Left cardiac atrium (tissue), 4 donors: ENCODE measurements around the gene TYW5. TPM values are rescaled to one million over a fixed set of nuclear protein-coding genes. Genes with fewer than 3 reads are reported as not detected.

Experiments used
- ATAC-seq, 2 donors: fragments of 200-7000 bp; cut with Tn5 transposase; one replicate each; pipeline ENCODE4 v1.9.1; 2020; ENCODE audit warnings: mild to moderate bottlenecking in 2 of 2, moderate library complexity in 2 of 2
- DNase-seq: peaks from one replicate; pipeline ENCODE4 v3.0.0-alpha.2; 2020
- intact Hi-C, 2 donors: fragments of 100-400 bp; cut with DNase I; formaldehyde crosslinking; loops; one replicate each; pipeline versions ENCODE4 v1.14.1 to v1.15.1; 2022 to 2023
- total RNA-seq, 2 donors: library from RNA; stranded (reverse); fragmentation: NEBNext Ultra II Directional; extraction: Animal tissue kit (Norgen Biotek cat#: 25700); gene quantifications; one replicate each; pipeline ENCODE4 v1.2.1, GENCODE V29; 2021
- donor health status: DM: no; HTN: yes; CAD: no.
- donor health status: DM: no; HTN: yes; CAD: no; lungs with severe emphysema.
- donor health status: DM: yes; HTN: yes; CAD: no.
- donor health status: Dilated cardiomyopathy.

The TYW5 gene
- total RNA-seq, 2 donors from 2014 or later, result 3.4 to 3.9 TPM

DNA sequence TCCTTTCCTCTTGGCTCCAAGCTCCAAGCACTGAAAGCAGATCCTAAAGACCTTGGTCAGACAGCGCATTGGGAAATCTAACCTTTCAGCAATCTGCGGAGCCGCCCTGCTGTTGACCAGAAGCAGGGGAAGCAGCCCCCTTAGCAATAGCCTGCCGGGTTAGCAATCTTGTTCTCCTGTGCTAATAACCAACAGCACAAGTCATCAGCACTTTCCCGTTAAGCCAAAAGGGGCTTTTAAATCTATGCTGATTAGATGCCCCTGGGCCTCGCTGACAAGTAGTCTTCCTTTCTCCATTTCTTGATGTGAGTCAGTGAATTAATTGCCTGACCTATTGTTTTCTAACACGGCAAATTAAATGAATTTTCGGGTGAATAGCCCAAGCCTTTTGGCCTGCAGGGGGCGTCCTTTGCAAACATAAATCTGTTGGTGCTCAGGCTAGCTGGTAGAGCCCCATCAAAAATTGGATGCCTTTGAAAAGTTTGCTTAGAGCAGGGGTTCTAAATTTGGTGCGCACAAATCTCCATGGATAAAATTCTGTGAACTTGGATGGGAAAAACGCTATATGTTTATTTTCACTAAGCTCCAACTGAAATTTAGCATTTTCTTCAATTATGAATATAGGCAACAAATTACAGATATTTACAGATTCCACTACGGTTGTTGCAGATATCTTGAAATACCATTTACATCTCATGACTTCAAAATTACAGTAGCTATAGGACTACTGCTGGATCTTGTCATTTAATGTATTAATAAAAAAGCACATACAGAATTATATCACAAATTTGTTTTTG, 24.7 kb upstream of the TYW5 start:
- intact Hi-C loops, result loop anchor here in 1 of 2 donors (2.0 to 5.0 kb wide), 2 partner anchors 503 to 722 kb away; no protein-coding TSS in a partner anchor
- DNase-seq (peak; percentile 88), ATAC-seq (peak; percentile 81 to 83)

DNA sequence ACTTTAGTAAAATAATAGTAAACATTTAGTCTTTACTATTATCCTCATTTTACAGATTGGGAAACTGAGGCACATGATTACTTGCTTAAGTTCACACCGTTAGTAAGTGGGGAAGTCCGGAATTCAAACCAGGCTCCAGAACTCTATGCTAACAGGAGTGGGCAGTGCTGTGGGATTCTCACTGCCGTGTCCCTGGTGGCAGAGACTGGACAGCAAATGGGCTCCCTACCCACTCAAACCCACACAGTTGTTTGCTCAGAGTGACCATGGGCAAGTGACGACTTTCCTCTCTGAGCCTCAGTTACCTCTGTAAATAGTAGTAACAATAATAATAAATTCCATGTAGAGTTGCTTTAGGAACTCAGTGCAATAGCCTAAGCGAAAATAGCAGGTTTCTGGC, 24.1 kb upstream of the TYW5 start:
- no peak for ATAC-seq
- intact Hi-C loops, result loop anchor here in 1 of 2 donors (5.0 kb wide), 1 partner anchor 723 kb away; no protein-coding TSS in a partner anchor
- DNase-seq, result no peak

DNA sequence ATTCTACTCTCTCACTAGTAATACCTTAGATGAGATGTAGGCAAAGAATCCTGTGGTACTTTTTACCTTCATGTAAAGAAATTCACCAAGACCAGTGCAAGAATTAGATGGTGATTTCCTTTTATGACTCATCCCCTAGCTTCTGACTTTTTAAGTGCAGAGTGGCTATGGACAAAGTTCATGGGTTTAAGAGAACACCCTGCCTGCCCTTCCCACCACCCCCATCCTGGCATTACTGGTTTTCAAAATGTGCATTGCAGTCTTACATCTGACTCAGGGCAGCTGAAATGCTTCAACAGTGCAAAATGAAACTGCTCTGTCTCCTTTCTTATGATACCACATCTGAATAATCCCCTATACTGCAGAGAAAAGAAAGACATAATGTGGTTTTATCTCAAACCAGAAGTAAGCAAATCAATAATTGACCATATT, 22.7 kb upstream of the TYW5 start:
- ATAC-seq (no peak), DNase-seq (no peak)
- intact Hi-C loops, result loop anchor here in 1 of 2 donors (5.0 kb wide), 1 partner anchor 724 kb away; no protein-coding TSS in a partner anchor

DNA sequence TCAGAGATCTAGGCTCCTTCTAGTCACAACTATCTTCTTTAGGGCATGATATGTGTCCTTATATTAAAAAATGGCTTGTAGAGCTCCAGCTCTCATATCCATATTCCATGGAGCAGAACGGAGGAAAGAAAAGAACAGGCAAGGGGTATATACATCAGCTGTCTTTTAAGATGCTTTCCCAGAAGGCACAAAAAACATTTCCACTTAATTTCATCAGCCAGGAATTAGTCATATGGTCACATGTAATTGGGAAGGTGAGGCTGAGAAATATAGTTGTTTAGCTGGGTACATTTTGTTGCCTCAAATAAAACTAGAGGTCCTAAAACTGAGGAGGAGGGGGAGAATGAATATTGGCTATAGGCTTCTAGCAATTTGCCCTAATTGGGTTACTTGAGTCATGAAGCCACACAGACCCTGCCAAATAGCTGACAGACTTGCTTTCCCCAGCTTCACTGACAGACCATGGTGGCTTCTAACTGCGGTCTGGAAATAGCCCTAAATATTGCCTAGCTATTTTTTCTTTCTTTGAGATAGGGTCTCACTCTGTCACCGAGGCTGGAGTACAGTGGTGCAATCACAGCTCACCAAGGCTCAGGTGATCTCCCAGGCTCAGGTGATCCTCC, 20.1 kb upstream of the TYW5 start:
- intact Hi-C loops, result loop anchor here in 1 of 2 donors (5.0 kb wide), 1 partner anchor 727 kb away; no protein-coding TSS in a partner anchor
- no peak for ATAC-seq
- no peak for DNase-seq

DNA sequence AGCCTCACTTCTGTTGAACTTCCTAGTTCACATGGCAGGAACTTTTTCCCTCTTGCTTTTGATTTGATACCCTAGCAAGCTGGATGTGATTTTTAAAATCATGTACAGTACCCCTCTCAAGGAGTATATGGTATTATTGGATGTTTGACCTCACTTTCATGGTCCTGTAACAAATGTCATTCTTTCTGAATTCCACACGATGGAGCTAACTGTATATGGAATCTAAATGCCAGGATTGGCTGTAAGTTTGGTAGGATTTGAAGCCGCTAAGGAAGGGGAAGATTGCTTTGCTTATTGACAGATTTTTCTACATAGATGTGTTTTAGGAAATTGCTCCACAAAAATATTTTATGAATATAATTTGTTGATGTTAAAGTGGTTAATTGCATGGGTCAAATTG, 18.4 kb upstream of the TYW5 start:
- ATAC-seq, result peak in 1 of 2 donors; percentile 52
- no peak for DNase-seq
- intact Hi-C loops, result loop anchor here in 1 of 2 donors (5.0 kb wide), 1 partner anchor 509 kb away; no protein-coding TSS in a partner anchor

DNA sequence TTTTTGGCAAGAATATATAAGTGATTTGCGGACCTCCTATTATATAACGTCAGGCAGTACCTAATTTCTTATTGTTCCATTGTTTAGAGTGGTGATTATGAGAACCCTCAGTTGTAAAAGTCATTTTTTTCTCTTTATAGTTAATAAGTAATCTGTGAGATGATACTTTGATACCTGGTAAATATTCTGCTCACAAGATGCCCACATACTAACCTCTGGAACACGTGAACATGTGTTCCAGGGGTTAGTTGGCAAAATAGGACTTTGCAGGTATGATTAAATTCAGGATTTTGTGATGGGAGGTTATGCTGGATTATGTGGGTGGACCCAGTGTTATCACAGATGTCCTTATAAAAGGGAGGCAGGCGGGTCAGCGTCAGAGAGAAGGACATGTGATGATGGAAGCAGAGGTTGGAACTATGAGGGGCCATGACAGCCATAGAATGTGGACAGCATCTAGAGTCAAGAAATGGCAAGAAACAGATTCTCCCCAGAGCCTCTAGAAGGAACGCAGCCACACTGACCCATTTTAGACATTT, 16.9 kb upstream of the TYW5 start:
- intact Hi-C loops, result loop anchor here in 1 of 2 donors (5.0 kb wide), 1 partner anchor 510 kb away; no protein-coding TSS in a partner anchor

DNA sequence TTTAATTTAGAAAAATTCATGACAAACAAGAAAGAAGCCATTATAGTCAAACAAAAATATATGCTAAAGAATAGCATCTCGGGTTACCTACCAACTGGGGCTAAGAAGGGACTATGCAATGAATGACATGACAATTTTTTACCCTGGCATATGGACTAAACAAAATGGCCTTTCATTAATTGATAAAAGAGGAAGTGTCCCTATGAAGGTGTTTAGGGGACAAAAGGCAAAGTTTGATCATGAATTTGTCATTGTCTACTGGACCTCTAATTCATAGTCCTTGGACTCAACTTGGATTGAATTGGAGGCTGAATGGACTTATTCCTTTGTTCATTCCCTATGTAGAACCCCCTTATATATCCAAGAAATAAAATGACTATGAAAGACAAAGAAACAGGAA, 12.8 kb upstream of the TYW5 start:
- ATAC-seq (no peak), DNase-seq (no peak)
- intact Hi-C loops, result no loop called here

More for the DNA sequence above, 16.9 kb upstream of the TYW5 start:
- DNase-seq (no peak), ATAC-seq (no peak)

DNA sequence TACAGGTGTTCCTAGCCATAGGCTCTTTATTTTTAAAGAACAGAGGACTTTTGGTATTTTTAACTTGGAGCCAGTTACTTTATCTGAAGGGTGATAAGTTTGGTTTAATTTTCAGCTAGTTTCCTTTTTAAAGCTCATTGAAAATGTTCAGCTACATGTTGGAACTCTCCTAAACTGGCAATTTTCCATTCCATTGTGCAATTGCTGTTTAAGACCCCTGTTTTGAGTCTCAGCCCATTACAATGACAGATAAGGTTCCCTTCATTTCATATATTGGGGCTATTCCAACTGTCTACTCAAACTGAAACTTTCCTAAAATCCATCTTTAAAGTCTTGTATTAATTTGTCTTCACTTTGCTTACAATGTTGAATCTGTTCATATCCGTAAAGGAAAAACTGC, 11.7 kb upstream of the TYW5 start:
- intact Hi-C loops, result no loop called here

DNA sequence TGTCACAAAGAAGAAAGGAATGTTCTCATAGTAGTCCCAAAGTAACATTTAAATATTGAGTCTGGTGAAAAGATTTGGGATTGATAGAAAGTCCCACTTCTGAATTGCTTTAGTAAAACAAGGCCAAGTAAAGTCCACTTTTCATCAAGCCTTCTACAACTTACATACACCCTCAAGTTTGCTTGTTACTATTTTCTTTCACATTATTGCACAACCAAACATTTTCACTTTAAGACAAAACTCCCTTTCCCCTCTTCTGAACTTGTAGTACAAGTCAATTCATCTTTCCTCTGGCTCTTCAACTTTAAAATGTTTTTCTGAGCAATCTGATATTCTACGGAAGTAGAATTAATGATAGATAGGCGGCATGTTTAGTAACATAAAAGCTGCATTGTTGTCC, 11.1 kb upstream of the TYW5 start:
- intact Hi-C loops, result no loop called here
- DNase-seq (no peak), ATAC-seq (no peak)

More for the DNA sequence above, 11.7 kb upstream of the TYW5 start:
- DNase-seq, result no peak
- no peak for ATAC-seq

DNA sequence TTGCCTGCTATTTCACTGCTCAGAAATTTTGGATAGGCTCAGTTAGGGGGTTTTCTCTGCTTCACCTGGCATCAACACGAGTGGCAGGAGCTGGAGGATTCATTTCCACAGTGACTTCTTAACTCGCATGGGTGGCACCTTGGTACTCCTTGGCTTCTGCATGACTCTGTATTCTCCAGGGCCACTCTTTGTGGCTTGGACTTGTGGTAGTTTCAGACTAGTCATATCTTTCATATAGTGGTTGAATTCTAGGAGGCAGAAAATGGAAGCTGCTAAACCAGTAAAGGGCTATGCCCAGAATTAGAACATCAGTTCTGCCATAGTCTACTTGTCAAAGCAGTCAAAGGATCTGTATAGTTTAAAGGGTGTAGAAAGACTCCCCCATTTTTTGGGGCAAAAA, 6.9 kb upstream of the TYW5 start:
- ATAC-seq, result no peak
- DNase-seq, result no peak
- intact Hi-C loops, result no loop called here

DNA sequence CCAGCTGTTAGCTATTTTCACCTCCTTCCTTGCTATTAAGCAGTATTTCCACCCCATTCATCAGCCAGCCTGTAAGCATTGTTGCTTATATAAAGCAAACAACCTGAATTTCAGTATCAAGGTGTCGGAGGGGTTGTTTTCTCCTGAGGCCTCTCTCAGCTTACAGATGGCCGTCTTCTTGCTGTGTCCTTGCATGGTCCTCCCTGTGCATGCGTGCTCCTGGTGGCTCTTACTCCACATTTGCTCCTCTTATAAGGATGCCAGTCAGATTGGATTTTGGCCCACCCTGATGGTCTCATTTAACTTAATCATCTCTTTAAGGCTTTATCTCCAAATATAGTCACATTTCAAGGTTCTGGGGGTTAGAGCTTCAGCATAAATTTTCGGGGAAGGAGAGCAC, 2.7 kb upstream of the TYW5 start:
- intact Hi-C loops, result no loop called here
- ATAC-seq, result no peak
- no peak for DNase-seq

DNA sequence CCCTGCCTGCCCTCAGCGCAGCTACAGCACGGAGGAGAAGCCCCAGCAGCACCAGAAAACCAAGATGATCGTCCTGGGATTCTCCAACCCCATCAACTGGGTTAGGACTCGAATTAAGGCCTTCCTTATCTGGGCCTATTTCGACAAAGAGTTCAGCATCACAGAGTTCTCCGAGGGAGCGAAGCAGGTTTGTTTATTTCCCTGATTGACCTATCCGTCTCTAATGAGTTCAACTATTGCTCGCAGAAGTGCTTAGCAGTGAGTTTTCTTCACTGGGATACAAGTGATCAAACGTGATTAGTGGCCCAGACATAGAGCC, 730 bp upstream of the TYW5 start:
- DNase-seq (no peak), ATAC-seq (no peak)
- intact Hi-C loops, result no loop called here

DNA sequence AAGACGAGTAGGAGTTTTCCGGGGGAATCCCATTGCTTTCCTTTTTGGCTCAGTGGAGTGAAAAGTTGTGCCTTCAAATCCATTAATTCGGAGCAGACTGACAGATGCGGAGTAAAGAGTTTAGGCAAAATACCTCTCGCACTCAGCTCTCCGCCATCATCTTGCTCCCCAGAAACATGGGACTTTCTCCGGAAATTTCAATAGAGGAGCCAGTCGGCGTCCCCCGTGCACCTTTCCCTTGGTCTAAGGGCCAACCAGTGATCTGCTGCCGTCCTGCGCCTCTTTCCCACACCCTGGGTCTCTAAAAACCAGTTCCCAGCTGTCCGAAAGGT, 318 bp downstream of the TYW5 start:
- ATAC-seq, result peak; percentile 54 to 66
- intact Hi-C loops, result no loop called here
- DNase-seq, result no peak

DNA sequence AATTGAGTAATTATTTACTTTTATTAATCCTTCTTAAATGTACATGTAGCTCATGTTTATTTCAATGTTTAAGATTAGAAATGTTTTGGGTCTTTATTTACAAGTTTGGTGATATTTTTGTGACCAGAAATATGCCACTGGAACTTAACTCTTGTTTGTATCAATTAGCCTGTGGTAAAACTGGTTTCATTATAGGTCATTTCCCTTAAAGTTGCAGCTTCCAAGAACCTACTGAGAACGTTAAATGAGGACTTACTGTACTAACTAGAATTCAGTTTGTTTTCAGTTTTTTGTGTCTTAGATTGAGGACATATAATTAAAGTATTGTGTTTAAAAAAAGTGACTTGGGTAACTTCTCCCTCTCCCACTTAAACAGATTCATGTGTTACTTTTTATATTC, 4.3 kb downstream of the TYW5 start:
- DNase-seq (no peak), ATAC-seq (no peak)
- intact Hi-C loops, result no loop called here

DNA sequence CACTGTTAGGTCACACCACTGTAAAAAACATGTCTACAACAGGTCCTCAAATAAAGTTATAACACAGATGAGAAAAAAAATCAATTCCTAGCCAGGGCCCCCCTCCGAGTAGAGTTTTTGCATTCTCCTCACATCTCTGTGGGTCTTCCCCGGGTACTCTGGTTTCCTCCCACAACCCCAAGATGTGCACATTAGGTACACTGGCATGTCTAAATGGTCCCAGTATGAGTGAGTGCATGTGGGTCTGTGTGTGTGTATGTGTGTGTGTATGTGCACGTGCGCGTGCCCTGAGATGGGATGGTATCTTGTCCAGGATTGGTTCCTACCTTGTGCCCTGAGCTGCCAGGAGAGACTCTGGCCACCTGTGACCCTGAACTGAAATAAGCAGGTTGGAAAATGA, 4.9 kb downstream of the TYW5 start:
- ATAC-seq (no peak), DNase-seq (no peak)
- intact Hi-C loops, result no loop called here

DNA sequence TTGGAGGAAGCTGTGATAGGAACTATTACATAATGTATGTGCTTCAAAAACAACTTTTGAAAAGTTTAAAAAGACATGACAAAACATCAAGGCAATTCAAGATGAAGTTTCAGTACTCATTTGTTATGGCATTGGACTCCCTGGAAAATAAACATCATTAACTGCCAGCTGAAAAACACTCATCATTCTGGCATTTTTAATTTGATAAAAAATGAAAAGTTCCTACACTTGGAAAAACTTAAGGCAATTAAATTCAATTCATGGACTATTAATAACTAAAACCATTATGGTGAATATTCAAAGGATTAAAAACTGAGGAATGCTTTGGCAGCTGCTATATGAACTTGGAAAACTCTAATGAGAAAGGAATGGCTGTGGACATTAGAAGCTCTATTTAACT, 8.5 kb downstream of the TYW5 start:
- DNase-seq (no peak), ATAC-seq (peak in 1 of 2 donors; percentile 35)
- intact Hi-C loops, result no loop called here

DNA sequence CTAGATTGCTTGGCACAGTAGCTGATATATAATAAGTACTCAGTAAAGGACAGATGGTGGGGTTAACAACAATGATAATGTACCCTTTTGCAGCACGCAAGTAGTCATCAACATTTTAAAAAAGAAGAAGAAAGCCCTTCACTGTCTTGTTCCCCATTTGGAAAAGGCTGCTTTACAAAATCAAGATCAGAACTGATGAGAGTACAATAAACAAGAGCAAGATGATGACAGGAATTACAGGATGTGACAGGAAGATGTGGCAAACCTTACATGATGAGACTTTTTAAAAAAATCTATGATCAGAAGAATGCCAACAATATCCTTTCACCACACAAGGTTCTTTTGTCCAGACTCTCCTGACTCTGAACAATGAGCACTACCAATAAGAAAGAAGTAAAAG, 9.1 kb downstream of the TYW5 start:
- intact Hi-C loops, result no loop called here
- DNase-seq, result no peak
- ATAC-seq, result no peak

DNA sequence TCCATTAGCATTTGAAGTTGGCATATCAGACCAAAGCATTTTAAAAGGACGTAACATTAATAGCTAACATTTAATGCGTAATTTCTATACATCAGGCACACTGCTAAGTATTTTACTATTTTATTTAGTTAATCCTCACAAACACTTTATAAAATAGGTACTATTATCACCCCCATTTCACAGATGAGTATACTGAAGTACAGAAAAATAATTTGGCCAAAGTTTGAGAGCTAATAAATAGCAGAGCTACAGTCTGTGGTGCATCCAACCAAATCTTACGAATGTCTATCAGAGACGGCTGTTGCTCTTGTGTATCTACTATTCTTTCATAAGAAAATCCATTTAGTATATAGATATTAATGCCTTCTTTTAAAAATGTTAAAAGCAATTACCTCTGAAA, 11.9 kb downstream of the TYW5 start:
- intact Hi-C loops, result no loop called here
- DNase-seq (no peak), ATAC-seq (no peak)

DNA sequence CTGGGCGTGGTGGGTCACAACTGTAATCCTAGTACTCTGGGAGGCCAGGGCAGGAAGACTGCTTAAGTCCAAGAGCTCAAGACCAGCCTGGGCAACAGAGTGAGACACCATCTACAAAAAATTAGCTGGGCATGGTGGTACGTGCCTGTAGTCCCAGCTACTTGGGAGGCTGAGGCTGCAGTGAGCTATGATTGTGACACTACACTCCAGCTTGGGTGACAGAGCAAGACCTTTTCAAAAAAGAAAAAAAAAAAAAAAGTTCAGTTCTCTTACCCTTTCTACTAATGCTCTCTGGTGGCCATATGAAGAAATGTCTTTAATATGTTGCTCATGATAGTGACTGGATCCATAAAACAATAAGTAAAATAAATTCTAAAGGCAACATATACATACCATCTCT, 14.9 kb downstream of the TYW5 start:
- no peak for ATAC-seq
- intact Hi-C loops, result no loop called here

DNA sequence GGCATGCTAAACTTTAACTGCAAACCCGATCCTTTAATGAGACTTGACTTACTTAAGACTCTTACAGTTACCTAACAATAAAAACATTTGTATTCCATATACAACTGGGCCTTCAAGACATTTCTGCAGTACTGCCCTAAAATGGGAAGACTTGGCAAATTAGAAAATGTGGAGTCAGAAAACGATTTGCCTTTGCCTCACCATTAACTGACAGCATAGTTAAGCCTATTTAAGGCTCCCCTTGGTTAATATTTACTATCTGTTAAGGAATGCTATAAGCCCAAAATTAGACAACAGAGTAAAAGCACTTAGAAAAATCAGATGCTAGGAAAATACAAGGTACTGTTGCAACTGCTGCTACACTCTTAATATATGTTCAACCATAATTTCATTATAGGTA, 18.7 kb downstream of the TYW5 start:
- ATAC-seq (no peak), DNase-seq (no peak)
- intact Hi-C loops, result no loop called here

More for the DNA sequence above, 14.9 kb downstream of the TYW5 start:
- DNase-seq, result no peak

DNA sequence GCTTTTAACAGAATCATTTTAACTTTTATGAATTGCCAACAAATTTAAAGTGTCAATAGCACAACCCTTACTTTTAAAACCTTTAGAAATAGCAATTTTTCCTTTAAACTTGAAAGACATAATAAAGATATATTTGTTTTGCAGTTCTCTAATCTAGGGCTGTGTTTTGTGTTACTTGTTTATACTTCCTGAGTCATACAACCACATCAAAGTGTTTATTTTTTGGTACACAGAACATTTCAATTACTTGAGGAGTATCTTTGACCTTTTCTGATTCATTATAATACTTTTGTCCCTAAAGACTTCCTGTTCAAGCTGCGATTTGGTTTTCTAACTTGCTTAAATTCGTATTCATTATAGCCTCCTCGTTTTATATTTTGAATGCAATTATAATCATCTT, 21.8 kb downstream of the TYW5 start:
- no peak for ATAC-seq
- intact Hi-C loops, result no loop called here
- DNase-seq, result no peak
